ENCODE measurements around the gene ECI2. TPM values are rescaled to one million over a fixed set of nuclear protein-coding genes. Genes with fewer than 3 reads are reported as not detected.
"Not testable (repeated sequence)": the region's sequence is repeated elsewhere in the genome, so short reads cannot be mapped to it uniquely, and the experiment has no call there.

The ECI2 gene
- total RNA-seq, 1 donor from 2014 or later = 19.8 TPM

DNA sequence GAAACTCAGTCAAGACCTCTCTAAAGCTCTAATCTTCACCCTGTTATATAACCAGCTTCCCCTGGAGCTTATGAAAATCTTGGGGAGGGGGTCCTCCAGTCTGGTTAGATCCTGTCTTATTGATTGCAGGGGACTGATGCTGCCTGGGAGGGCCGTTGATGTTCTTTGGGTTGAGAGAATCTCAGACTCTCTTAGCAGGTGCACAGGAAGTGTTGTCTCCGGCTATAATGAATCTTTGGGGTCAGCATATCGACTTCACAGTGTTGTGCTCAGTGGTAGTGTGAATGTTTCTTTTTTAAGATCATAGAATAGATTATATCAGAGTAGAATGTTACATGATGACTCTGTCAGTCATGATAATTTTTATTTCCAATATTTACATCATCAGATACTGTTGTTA lies 2.8 kb upstream of the ECI2 start:
- ATAC-seq = no peak

DNA sequence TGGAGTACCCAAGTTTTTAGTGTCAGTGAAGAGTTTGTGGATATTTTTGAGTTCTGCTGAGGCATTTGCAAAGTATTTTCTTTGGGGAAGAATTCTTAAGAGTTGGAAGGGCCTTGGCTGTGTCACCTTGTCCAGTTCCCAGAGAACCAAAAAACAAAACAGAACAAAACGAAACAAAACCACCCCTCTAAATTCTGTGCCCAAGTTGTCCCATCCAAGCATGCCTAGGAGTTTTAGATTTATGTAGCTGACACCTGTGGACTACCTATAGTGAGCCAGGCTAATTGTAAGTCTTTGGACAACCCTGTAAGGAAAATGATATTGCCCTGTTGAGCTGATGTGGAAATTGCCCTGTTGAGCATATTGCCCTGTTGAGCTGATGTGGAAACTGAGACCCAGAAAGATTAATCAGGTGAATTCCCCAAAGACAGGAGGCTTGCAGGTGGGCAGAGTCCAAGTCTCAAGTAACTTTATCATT lies 1.0 kb upstream of the ECI2 start:
- ATAC-seq = no peak

DNA sequence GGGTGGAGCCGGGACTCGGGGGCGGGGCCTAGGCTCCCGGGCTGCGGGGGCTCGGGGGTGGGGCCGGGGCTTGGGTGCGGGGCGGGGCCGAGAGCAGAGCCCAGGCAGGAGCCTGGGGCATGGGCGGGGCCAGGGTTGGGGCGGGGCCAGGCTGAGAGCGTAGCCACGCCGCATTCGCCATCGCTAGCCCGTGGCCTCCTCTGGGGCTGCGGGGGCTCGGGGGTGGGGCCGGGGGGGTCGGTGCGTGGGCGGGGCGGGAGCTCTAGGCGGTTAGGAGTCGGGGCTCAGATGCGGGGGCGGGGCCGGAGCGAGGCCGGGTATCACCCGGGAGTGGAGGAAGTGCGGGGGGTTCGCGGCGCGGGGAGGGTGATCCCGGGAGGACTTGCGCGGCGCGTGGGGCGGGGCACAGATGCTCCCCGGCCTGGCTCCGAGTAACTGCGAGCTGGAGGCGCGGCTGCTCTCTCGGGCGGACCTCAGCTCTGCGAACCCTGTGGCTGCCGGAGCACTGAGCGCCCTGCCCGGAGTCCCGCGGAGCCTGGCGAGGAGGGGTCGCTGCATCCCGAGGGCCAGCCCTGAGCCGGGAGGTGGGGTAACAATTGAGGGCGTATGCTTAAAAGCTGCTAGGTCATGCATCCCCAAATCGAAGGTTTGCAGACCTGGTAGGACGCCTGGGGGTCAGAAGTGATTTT lies 434 bp upstream of the ECI2 start:
- peak; percentile 98 for ATAC-seq

DNA sequence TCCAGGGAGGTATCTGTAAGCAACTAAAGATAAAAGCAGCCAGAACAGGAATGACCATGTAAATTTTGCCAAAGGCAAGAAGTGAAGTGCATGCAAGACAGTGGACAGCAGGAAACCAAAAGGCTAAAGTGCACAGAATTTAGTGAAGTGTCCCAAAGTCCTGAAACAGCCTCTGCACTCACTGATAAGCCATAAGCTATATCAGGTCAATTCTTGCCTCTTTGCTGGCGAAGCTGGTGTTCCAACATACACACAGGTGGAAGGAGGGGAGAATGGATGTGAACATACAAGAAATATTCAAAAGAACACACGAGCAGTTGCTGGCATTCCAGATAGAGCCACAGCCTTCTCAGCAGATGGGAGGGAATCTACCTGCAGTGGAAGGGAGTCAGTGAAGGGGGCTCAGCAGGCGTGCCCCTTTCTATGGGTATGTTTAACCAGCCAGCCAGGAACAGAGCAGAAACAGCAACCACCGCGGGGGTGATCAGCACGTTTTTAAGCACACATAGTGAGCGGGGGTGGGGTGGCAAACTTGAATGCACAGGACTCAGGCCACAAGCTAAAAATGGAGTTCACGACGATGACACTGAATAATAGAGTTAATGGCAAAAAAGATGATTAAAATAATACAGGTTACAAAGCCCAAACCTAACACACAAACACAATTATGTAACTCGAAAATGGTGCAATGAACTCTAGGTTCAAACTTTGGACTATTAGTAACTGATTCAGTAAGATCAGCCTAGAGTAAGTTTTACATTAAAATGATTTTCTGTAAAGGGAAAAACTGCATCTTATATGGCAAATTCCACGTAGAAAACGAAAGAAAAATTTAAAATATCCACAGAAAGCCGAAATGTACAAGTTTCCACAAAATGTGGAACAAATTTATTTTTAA lies 1.2 kb downstream of the ECI2 start:
- no peak for ATAC-seq

DNA sequence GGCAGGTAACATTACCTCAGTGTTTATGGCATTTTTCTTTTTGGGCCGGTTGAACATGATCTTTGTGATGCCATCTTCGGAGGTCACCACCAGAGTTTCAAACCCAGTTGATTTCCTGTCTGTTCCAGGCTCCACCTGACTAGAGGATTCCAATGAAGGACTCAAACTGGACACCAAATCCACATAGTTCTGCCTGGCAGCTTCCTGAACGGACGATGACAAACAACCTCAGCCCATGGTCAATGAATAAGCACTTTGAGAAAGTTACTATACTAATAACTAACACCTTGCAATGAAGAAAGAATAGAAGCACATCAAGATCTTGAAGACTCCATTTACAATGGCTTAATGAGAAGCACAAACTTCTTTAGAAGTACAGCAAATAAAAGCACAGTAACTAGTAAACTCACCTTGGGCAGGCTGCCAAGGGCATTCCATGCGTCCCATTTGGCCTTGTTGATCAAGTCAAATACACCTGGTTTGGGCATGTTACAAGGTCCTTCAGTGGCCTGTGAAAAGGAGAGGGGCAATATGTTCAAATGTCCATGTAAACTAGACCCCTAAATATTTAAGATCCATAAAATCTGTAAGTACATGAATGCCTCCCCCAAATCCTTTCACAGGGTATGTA lies 4.9 kb downstream of the ECI2 start:
- ATAC-seq = no peak

DNA sequence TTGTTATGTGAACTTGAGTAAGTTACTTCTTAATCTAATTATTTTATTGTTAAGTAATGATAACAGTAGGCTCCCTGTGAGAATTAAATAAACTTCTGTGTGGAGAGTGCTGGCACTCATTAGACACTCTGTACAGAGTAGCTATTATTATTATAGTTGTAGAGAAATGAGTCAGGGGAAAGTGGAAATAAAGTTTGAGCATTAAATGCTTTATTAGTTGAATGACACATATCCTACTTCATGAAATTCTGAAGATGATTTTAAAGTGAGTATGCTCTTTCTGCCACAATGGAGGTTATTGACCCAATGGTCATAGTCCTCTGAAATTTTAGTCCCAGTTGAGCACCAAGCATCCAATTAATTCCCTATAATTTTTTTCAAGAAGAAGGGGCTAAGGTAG lies 5.9 kb downstream of the ECI2 start:
- ATAC-seq = no peak

DNA sequence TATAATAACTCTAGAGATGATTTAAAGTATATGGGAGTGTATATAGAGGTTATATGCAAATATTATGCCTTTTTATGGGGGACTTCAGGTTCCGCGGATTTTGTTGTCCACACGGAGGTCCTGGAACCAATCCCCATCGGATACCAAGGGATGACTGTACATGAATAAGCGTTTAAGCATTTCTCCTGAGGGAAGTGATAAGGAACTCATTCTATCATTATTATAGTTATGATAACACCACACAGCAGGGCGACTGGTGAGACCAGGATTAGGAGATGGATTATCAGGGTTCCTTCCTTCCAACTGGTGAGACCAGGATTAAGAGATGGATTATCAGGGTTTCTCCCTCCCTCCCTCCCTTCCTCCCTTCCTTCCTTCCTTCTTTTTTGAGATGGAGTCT lies 6.6 kb downstream of the ECI2 start:
- no peak for ATAC-seq

DNA sequence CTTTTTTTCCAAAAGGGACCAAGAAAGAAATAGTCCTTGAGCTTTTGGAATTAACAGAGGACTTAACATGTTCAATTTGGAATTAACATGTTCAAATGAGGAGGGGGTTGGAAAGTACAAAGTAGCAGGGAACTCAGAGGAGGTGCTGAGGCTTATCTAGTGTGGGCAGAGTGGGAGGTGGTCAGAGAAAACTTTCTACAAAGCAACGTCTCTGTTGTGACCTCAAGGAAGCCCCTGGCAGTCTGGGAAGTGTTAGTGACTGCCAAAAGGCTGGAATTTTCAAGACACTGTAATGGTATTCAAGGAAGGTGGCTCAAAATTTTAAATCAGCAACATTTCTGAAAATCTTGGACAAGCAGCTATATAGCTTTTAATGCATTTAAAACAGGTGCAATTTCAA lies 7.3 kb downstream of the ECI2 start:
- no peak for ATAC-seq

DNA sequence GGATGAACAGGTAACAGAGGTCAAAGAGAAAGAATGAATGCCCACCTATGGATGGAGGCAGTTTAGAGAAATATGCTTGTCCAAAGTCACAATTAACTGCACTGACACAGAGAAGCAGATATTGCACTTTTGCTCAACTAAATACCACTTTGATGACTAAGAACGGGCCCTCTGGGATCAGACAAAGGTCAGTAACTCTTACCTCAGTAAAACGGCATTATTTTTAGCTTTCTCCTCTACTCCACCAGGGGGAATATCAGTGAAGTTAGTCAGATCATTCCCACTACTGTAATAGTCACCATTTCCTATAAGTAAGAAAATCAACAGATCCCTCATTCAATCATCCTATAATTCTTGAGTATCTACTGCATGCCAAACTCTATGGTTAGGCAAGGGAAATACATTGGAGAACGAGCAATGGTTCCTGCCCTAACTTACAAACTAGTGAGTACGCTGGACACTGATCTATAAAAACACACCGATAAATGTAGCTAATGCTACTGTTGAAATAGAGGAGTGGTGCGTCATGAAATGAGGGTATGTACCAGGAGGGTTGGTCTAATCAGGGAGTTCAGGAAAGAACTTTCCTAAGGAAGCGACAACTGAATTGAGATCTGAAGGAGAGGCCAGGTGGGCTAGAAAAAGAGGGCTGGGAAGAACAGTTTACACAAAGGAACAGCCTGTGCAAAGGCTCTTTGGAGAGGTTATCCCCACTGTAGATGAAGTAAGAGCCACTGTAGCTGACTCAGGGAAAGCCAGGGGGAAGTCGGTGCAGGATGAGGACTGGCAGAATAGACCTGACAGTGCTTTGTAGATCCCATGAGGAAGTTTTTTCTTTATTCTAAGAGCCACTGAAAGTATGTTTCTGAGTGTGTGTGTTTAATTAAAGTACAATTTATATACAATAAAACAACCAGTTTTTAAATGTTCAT lies 9.2 kb downstream of the ECI2 start:
- no peak for ATAC-seq

DNA sequence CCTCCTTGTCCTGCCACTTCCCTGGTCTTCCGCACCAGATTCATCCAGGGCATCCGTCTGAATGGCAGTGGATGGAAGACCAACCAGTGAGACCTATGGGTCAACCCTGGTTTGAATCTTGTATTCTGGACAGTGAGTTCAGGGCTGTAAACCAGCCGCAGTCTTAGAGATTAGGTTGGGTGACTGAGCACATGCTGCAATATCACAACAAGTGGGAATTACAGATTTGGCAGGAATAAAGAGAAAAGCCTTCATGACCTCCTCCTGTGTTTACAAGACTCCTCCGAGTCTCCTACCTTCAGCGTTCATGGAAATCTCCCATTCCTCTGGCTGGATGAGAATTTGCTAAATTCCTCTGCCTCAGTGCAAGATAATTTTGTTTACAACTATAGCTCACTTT lies 9.9 kb downstream of the ECI2 start:
- no peak for ATAC-seq

DNA sequence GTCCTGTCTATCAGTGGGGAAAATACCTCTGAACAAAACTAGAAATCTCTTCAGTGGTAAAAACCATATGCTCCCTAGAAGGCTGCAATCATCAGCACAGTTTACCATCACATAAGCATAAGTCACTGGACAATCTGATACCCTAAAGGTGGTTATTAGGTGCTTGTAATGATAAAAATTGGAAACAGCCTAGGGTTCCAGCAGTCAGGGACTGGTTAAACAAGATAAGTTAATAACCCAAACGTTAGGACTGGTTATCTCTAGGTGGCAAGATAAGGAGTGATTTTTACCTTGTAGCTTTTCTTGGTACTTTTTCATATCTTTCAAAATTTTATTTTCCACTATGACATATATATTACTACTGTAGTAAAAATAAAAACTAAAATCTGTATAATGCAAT lies 11.0 kb downstream of the ECI2 start:
- no peak for ATAC-seq

DNA sequence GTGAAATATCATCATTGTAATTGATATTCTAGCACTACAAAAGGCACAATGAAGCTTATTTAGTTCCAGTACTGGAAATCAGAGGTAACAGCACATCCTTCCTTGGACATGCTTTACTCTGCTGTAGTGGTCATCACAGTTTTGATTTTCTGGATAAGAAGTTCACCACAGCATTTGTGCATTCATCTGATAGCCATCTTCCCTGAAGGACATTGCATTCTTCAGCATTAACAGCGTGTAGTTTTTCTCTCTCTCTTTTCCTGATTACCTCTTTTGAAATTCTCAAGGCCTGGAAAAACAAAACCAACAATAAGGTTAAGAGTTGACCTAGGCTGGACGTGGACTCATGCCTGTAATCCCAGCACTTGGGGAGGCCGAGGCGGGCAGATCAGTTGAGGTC lies 19.6 kb downstream of the ECI2 start:
- no peak for ATAC-seq

DNA sequence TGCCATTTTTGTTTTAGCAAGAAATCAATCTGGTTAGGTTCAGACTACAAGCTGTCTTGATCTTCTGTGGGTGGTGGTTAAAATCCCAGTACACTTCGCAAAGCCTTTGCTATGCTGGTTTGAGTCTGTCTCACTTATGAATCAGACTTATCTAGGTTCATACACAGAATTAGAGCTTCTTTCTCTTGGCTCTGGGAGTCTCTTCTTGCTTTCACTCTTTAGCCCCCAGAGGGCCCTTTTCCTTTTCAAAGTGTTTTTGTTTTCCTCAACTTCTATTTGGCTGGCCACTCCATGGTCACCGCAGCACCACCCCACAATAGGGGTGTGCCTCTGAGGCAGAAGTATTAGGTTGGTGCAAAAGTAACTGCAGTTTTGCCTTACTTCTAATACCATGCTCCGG lies 21.3 kb downstream of the ECI2 start:
- ATAC-seq = no peak

DNA sequence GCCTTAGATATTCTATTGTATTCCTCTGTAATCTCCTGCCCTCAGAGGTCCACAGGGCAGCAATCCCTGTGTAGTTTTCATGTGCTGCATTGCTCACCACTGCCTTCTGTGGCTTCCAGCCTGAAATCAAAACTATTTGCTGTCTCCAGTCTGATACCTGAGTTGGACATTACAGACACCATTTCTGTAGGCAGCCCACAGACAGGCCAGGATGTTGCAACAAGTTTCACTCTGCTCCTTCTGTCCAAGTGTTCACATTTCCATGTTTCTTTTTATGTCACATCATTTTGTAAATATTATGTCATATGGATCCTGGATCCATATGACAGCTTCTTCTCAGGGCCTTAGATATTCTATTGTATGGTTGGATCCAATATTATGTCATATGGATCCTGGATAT lies 21.7 kb downstream of the ECI2 start:
- no peak for ATAC-seq

DNA sequence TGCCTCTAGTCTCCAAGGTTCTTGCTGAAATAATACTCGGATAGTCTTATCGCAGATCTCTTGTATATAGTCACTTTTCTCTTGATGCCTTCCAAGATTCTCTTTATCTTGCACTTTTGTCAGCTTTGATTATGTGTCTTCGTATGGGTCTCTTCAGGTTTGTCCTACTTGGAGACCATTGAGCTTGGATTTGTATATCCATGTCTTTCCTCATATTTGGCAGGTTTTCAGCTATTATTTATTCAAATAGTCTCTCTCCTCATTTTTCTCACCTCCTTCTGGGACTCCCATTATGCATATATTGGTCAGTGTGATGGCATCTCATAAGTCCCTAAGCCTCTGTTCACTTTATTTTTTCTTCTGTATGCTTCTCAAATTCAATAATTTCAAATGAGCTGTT lies 23.0 kb downstream of the ECI2 start:
- no peak for ATAC-seq

DNA sequence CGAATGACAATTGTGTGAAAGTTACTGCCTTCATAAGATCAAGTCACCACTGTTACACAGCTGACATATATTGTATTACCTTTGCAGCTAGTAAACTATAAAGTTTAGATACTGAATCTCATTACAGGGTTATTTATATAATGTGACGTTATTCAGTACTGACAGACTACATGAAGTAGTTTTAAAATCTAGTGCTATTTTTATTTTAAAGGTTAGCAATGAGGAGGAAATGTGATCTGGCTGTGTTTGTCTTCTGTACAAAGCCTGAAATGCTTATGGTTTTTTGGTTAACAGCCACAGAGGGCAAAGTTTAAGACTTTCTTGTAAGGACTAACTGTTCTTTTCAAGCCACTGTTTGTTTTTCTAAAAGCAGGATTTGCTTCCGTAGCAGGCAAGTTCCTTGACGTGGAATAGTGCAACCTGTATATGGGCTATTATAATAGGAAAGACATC lies 26.0 kb downstream of the ECI2 start:
- not testable (repeated sequence) for ATAC-seq

DNA sequence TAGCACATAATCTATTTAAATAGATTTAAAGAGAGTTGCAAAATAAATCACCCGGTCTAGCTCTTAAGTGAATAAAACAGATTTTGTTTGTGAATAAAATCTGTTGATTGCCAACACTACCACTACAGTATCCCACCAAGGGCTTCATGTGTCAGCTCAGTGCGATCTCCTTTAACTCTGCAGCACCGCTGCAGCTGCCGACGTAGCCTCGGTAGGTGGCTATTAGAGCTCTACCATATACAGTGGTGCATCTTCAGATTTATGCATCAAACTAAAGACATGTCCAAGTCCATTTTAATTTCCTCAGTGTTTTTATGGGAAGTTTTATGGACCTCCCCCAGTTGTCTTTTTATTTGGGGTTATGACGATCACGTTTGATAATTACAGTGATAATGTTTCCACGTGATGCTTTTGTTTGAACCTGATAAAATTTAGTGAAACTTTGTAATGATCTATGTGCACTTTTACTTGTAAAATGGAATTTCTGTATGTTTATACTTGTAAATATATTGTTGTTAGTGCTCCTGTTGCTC lies 26.7 kb downstream of the ECI2 start:
- no peak for ATAC-seq

DNA sequence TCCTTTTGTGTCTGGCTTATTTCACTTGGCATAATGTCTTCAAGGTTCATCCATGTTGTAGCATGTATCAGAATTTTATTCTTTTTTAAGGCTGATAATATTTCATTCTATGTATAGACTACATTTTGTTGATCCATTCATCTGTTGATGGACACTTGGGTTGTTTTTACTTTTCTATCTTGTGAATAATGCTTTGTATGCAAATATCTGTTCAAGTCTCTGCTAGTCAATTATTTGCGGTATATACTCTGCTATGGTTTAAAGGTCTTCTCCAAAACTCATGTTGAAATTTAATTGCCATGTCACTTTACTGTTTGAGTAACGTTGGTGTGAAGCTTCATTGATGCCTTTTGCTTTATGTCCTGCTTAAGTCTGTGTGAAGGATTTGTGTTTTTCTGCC lies 27.5 kb downstream of the ECI2 start:
- ATAC-seq = no peak

DNA sequence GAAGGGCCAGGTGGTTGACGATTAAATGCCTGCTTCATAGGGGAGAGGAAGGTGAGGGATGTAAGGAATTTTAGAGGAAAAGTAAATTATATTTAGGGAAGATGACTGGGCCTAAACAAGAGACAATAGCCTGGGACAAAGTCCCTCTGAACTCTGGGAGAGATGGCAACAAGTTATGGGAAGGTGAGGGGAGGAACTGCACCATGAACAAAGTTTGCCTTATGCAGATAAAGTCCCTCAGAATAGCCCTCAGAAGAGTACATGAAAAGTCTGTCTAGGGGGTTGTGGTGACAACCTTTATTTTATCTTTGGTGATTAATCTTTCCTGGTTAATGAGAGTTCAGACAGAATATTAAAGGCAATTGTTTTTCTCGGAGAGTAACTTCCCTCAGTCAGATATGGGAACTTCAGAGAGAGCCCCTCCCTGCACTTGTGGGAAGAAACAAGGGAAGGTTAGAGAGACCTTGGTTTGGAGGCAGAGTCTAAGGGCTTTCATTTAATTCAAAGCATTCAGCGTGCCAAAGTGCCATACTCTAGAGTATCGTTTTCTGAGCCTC lies 29.3 kb downstream of the ECI2 start:
- no peak for ATAC-seq

DNA sequence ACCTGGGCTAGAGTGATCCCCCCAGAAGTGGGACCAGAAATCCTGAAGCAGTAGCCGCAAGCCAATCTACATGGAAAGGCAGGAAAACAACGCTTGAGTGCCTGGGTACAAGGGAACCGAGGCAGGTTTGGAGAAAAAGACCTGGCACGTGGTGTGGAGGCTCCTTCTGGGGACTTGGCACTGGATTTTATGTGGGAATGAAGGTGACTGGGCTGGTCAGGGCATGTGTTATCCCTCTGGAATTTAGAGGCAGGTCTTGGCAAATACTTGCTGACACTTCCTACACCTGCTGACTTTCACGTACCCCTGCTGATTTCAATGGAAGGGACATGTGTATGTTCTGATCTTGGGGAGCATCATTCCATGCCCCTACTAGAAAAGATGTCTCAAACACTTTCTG lies 31.4 kb downstream of the ECI2 start:
- ATAC-seq = peak; percentile 53

DNA sequence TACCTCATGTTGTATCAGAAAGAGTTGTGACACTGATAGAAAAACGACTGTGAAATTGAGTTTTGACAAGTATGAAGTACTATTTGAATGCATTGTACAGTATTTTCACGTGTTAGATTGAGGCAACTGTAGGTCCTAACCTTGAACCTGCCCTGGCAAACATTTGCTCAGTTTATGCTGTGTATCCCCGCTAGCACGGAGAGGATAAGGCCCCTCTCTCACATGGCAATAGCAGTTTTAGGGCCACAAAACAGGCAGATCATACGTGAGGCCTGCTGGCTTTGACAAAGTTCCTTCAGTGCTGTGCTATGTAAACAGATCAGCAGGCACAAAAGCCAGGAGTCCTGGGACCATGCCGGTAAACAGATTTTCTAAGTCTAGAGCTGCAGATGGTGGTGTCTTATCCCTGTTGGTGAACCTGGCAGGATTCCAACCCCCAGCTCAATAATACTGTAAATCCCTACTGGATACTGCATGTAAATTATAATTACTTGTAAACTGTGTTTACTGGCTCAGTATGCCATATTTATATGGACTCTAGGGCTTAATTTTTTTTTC lies 32.6 kb downstream of the ECI2 start:
- no peak for ATAC-seq
